ENCODE data around the gene DCAF11.

The DCAF11 gene

DNA sequence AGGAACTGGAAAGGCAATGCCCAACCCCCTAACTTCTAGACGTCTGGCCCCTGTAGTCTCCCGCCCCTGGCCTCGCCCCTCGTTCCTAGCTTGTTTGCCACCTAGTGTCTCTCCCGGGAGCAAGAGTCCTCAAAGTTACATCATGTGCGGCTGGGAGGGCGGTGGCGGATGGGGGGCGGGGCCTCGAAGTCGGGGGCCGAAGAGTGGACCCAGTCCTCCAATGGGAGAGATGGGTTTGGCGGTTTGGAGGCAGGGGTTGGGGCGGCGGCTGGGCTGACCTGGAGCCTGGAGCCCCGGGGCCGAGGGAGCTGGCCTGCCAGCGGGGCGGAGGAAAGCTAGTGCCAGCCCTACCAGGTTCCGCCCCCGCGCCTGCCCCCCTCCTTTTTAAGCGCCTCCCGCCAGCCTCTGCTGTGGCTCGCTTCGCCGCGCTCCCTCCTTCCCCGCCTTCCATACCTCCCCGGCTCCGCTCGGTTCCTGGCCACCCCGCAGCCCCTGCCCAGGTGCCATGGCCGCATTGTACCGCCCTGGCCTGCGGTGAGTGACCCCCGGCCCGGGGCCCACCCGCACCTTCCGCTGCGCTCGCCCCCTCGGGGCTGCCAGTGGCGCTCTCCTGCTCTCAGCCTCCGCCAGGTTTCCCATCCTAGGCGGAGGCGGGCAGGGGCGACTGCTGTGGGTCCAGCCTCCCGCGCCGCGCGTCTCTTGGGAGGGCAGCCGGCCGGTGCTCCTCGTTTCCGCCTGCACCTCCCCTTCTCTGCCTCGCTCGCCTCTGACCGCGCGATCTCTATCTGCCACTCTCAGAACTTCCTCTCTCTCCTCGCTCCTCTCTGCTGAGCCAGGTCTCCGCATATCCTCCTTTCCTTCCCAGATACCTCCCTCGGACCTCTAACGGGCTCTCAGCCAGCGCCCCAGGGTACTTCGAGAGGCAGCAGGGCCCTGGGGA is 20.4 kb upstream of the DCAF11 start, which contains the start of gene PCK2 (continued):
- TF ChIP-seq, protein P1, sequence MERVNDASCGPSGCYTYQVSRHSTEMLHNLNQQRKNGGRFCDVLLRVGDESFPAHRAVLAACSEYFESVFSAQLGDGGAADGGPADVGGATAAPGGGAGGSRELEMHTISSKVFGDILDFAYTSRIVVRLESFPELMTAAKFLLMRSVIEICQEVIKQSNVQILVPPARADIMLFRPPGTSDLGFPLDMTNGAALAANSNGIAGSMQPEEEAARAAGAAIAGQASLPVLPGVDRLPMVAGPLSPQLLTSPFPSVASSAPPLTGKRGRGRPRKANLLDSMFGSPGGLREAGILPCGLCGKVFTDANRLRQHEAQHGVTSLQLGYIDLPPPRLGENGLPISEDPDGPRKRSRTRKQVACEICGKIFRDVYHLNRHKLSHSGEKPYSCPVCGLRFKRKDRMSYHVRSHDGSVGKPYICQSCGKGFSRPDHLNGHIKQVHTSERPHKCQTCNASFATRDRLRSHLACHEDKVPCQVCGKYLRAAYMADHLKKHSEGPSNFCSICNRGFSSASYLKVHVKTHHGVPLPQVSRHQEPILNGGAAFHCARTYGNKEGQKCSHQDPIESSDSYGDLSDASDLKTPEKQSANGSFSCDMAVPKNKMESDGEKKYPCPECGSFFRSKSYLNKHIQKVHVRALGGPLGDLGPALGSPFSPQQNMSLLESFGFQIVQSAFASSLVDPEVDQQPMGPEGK (tag by site-specific recombination; IDR thresholded peaks at IDR 0.05) = peak; percentile 99
- peak; percentile 49; the same call in 1 of the 2 replicates for TF ChIP-seq REPIN1 (tag by site-specific recombination; IDR thresholded peaks at IDR 0.05; ENCODE audit: low read depth)
- TF ChIP-seq ZBTB1 (tag by site-specific recombination; IDR thresholded peaks at IDR 0.05) = 0 out of 2 replicates have a peak, but pooled peaks have one; percentile 68
- peak; percentile 62 for TF ChIP-seq ZIC2 (tag by site-specific recombination; IDR thresholded peaks at IDR 0.05)
- TF ChIP-seq ZNF366 (tag by site-specific recombination; conservative IDR thresholded peaks at IDR 0.05) = peak; percentile 96
- TF ChIP-seq ZNF2 (tag by site-specific recombination; IDR thresholded peaks at IDR 0.05) = peak; percentile 77; the same call in 1 of the 2 replicates
- TF ChIP-seq ZNF341 (tag by site-specific recombination; IDR thresholded peaks at IDR 0.05; ENCODE audit: low read depth) = peak; percentile 79
- TF ChIP-seq ZNF701 (tag by site-specific recombination; IDR thresholded peaks at IDR 0.05) = no peak
- TF ChIP-seq, protein P2, sequence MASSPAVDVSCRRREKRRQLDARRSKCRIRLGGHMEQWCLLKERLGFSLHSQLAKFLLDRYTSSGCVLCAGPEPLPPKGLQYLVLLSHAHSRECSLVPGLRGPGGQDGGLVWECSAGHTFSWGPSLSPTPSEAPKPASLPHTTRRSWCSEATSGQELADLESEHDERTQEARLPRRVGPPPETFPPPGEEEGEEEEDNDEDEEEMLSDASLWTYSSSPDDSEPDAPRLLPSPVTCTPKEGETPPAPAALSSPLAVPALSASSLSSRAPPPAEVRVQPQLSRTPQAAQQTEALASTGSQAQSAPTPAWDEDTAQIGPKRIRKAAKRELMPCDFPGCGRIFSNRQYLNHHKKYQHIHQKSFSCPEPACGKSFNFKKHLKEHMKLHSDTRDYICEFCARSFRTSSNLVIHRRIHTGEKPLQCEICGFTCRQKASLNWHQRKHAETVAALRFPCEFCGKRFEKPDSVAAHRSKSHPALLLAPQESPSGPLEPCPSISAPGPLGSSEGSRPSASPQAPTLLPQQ (tag by site-specific recombination; IDR thresholded peaks at IDR 0.05) = peak; percentile 95
- TF ChIP-seq ZNF670 (tag by site-specific recombination; IDR thresholded peaks at IDR 0.05; ENCODE audit: low read depth) = no peak
- no peak for TF ChIP-seq ZFP3 (tag by site-specific recombination; IDR thresholded peaks at IDR 0.05; ENCODE audit: low read depth)
- TF ChIP-seq GLIS1 (tag by site-specific recombination; IDR thresholded peaks at IDR 0.05) = peak; percentile 82
- TF ChIP-seq ZNF114 (tag by site-specific recombination; IDR thresholded peaks at IDR 0.05) = no peak
- TF ChIP-seq ZNF449 (tag by site-specific recombination; IDR thresholded peaks at IDR 0.05) = peak; percentile 90
- peak; percentile 69; the same call in 1 of the 2 replicates for TF ChIP-seq KLF17 (tag by site-specific recombination; IDR thresholded peaks at IDR 0.05)
- peak; percentile 52; the same call in 1 of the 2 replicates for TF ChIP-seq ZNF324 (tag by site-specific recombination; IDR thresholded peaks at IDR 0.05)
- peak; percentile 70 for TF ChIP-seq KLF7 (tag by site-specific recombination; IDR thresholded peaks at IDR 0.05; ENCODE audit: borderline replicate concordance)
- TF ChIP-seq ZXDB (tag by site-specific recombination; IDR thresholded peaks at IDR 0.05) = peak; percentile 78
- peak; percentile 8; the same call in 1 of the 2 replicates for TF ChIP-seq ZBTB48 (tag by site-specific recombination; IDR thresholded peaks at IDR 0.05)
- peak; percentile 90 for TF ChIP-seq EGR2 (tag by site-specific recombination; IDR thresholded peaks at IDR 0.05; ENCODE audit: low read depth)
- TF ChIP-seq ZNF280C (tag by site-specific recombination; IDR thresholded peaks at IDR 0.05) = no peak
- TF ChIP-seq, protein P3, sequence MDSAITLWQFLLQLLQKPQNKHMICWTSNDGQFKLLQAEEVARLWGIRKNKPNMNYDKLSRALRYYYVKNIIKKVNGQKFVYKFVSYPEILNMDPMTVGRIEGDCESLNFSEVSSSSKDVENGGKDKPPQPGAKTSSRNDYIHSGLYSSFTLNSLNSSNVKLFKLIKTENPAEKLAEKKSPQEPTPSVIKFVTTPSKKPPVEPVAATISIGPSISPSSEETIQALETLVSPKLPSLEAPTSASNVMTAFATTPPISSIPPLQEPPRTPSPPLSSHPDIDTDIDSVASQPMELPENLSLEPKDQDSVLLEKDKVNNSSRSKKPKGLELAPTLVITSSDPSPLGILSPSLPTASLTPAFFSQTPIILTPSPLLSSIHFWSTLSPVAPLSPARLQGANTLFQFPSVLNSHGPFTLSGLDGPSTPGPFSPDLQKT (IDR thresholded peaks at IDR 0.05; ENCODE audit: borderline replicate concordance, low read depth, low read length) = no peak
- TF ChIP-seq ZNF561 (tag by site-specific recombination; IDR thresholded peaks at IDR 0.05; ENCODE audit: borderline replicate concordance) = peak; percentile 40; the same call in 1 of the 2 replicates
- TF ChIP-seq ZSCAN30 (tag by site-specific recombination; IDR thresholded peaks at IDR 0.05) = peak; percentile 73
- peak; percentile 81 for TF ChIP-seq SP2 (tag by site-specific recombination; IDR thresholded peaks at IDR 0.05)
- TF ChIP-seq ZNF785 (tag by site-specific recombination; IDR thresholded peaks at IDR 0.05) = 0 out of 2 replicates have a peak, but pooled peaks have one; percentile 32
- peak; percentile 87 for TF ChIP-seq ZFP69B (tag by site-specific recombination; IDR thresholded peaks at IDR 0.05)
- peak; percentile 84 for TF ChIP-seq IKZF3 (tag by site-specific recombination; IDR thresholded peaks at IDR 0.05)
- no peak for TF ChIP-seq ZNF37A (tag by site-specific recombination; IDR thresholded peaks at IDR 0.05)
- 0 out of 2 replicates have a peak, but pooled peaks have one; percentile 32 for TF ChIP-seq ZNF843 (tag by site-specific recombination; IDR thresholded peaks at IDR 0.05)
